T-helper 1 cell treated with Interleukin-12 subunit alpha and Interleukin-12 subunit beta and Interleukin-4 antibody, amounts not matched to agents 30 ng/mL and 1 ng/mL, for 36 hours (primary cell): Measurements from ENCODE around the gene ITPR2. TPM values are rescaled to one million over a fixed set of nuclear protein-coding genes. Genes with fewer than 3 reads are reported as not detected.

Experiments used
- intact Hi-C: fragments of 100-400 bp; cut with micrococcal nuclease; formaldehyde crosslinking; loops from one replicate; pipeline ENCODE4 v1.15.1; 2024
- total RNA-seq: library from RNA; stranded (reverse); gene quantifications from 2 replicates; pipeline ENCODE4 v1.2.3, GENCODE V29; 2022

The ITPR2 gene
- total RNA-seq, 1 donor from 2014 or later = 60.9 TPM

GRCh38 chr12:26425587-26426260, 407.3 kb downstream of the ITPR2 start:
- intact Hi-C loops = no loop called here

- intact Hi-C loops = loop anchor here (5.0 kb wide), 2 partner anchors 306 to 326 kb away; no protein-coding TSS in a partner anchor
These were observed 410.1 kb downstream of the ITPR2 start for GRCh38 chr12:26422839-26423398.

GRCh38 chr12:26416550-26416949, 416.4 kb downstream of the ITPR2 start:
- intact Hi-C loops = no loop called here

GRCh38 chr12:26410689-26411088, 422.3 kb downstream of the ITPR2 start:
- intact Hi-C loops = no loop called here

- intact Hi-C loops = no loop called here
These were observed 426.2 kb downstream of the ITPR2 start for GRCh38 chr12:26406813-26407212.

GRCh38 chr12:26406391-26406790, 426.6 kb downstream of the ITPR2 start:
- intact Hi-C loops = no loop called here

GRCh38 chr12:26403601-26404000, 429.4 kb downstream of the ITPR2 start:
- intact Hi-C loops = no loop called here

- intact Hi-C loops = no loop called here
These were observed 430.3 kb downstream of the ITPR2 start for GRCh38 chr12:26402648-26403047.

GRCh38 chr12:26401874-26402273, 431.1 kb downstream of the ITPR2 start:
- intact Hi-C loops = no loop called here

- intact Hi-C loops = no loop called here
These were observed 432.4 kb downstream of the ITPR2 start for GRCh38 chr12:26400627-26401026.

GRCh38 chr12:26399381-26399780, 433.6 kb downstream of the ITPR2 start:
- intact Hi-C loops = no loop called here

GRCh38 chr12:26396402-26396801, 436.6 kb downstream of the ITPR2 start:
- intact Hi-C loops = no loop called here

- intact Hi-C loops = no loop called here
These were observed 443.7 kb downstream of the ITPR2 start for GRCh38 chr12:26389343-26389742.

GRCh38 chr12:26384536-26384935, 448.5 kb downstream of the ITPR2 start:
- intact Hi-C loops = no loop called here

GRCh38 chr12:26383041-26383440, 450.0 kb downstream of the ITPR2 start:
- intact Hi-C loops = no loop called here

- intact Hi-C loops = no loop called here
These were observed 452.1 kb downstream of the ITPR2 start for GRCh38 chr12:26380897-26381296.

GRCh38 chr12:26379777-26380467, 453.1 kb downstream of the ITPR2 start:
- intact Hi-C loops = no loop called here

GRCh38 chr12:26378711-26379110, 454.3 kb downstream of the ITPR2 start:
- intact Hi-C loops = no loop called here

- intact Hi-C loops = no loop called here
These were observed 457.9 kb downstream of the ITPR2 start for GRCh38 chr12:26374934-26375680.

- intact Hi-C loops = no loop called here
These were observed 459.1 kb downstream of the ITPR2 start for GRCh38 chr12:26373606-26374495.

GRCh38 chr12:26372866-26373265, 460.1 kb downstream of the ITPR2 start:
- intact Hi-C loops = no loop called here
